Raji (cell line): ENCODE data around the gene NDC80.

Experiments used
- POLR2A ChIP-seq: IDR thresholded peaks from 2 replicates; pipeline ENCODE4 v1.6.1; 2011; ENCODE audit warnings: low read depth, low read length, control low read depth; ENCODE audit not compliant: insufficient read depth

The NDC80 gene

GRCh38 chr18:2651981-2652380, 80.6 kb downstream of the NDC80 start:
- no peak for TF ChIP-seq POLR2A

GRCh38 chr18:2653467-2653866, 82.1 kb downstream of the NDC80 start:
- no peak for TF ChIP-seq POLR2A

GRCh38 chr18:2654169-2654927, 83.0 kb downstream of the NDC80 start:
- no peak for TF ChIP-seq POLR2A

GRCh38 chr18:2654928-2655177, 83.5 kb downstream of the NDC80 start:
- no peak for TF ChIP-seq POLR2A

GRCh38 chr18:2655178-2655953, 84.0 kb downstream of the NDC80 start, which contains the start of gene SMCHD1:
SMCHD1 (plus strand) TSS chr18:2655726; CDS start chr18:2656076, 350 bp downstream.
- TF ChIP-seq POLR2A: peak; percentile 82

- TF ChIP-seq POLR2A: no peak
These were observed 84.5 kb downstream of the NDC80 start for GRCh38 chr18:2655954-2656236.

GRCh38 chr18:2656237-2656980, 85.1 kb downstream of the NDC80 start:
- no peak for TF ChIP-seq POLR2A

- no peak for TF ChIP-seq POLR2A
These were observed 85.7 kb downstream of the NDC80 start for GRCh38 chr18:2656981-2657512.

GRCh38 chr18:2657788-2658458, 86.6 kb downstream of the NDC80 start:
- TF ChIP-seq POLR2A: no peak

GRCh38 chr18:2662990-2663389, 91.6 kb downstream of the NDC80 start:
- TF ChIP-seq POLR2A: no peak
